Putamen (tissue), 1 donor: ENCODE results near the gene PTPRG.
A peak's percentile ranks its signal among the peaks of the same experiment; 100 is the strongest.

Source experiments
- DNase-seq: peaks from one replicate; pipeline ENCODE4 v3.0.0-alpha.2; 2016; ENCODE audit warnings: low spot score

PTPRG gene

DNA sequence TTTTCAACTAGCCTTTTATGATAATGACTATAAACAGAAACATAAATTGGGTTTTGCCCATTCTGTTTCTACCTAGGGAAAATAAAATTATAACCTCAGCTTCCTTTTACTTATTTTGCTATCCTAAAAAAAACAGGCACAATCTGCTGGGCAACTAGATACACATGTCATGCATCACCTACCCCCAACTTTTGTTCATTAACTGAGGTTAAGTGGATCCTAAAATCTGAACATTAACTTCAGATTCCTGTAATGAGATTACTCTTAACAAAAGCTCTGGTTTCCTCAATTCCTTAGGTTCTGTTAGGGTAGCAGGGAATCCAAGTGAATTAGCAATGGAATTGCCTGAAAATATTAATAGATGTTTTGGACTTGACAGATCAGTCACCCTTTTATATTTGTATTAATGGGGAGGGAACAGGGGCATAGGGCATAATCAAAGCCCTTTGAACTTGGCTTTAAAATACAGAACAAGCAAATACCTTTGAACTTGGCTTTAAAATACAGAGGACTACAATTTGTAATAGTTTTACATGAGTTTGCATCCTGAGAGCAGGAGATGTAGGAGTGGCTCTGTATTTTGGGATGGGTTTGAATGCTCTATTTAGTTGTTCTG lies 705.4 kb downstream of the PTPRG start:
- no peak for DNase-seq

DNA sequence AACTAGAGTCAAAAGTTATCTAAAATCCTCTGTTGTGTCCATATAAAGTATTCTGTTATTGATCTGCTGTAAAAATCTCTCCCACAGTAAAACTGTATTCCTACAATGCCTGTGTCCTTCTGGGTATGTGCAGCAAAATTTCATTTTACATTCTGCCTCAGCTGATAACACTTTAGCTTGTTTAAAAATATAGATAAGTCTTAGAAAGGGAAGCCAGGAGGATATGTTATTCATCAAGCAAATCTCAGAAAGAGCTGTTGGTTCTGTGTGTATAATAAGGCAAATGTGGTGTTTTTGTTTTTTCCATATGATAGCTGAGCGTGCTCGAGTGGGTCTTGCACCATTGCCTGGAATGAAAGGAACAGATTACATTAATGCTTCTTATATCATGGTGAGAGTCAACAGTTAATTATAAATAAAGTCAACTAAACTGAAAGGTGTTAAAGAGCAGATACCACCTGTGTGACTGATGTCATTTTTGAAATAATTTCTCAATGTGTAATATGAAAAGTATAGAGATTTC lies 715.3 kb downstream of the PTPRG start:
- no peak for DNase-seq

DNA sequence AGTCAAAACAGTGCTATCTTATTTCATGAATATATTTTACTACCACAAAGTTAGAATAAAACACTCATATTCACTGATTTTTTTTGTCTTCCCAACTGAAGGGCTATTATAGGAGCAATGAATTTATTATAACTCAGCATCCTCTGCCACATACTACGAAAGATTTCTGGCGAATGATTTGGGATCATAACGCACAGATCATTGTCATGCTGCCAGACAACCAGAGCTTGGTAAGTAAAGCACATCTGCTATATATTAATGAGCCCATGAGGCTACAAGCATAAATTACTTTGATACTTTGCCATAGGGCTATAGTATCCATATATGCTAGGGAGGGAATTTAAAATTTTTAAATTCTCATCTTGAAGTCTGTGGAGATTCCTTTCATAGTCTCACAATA lies 716.1 kb downstream of the PTPRG start:
- no peak for DNase-seq

DNA sequence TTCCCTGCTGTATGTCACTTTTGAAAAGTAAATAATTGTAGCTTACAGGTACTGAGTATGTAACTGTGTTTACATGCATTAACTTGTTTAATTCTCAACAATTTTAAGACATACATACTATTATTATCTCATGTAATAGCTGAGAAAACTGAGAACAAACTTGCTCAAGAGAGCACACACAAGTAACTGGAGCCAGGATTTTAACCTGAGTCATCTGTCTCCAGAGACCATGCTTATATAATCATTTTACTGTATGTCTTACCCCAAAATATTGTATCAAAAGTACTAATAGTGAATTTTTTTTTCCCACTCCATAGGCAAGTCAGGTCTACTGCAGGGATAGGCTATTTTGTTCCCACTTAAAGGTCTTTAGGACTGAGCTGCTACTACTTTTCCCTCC lies 716.6 kb downstream of the PTPRG start:
- no peak for DNase-seq

DNA sequence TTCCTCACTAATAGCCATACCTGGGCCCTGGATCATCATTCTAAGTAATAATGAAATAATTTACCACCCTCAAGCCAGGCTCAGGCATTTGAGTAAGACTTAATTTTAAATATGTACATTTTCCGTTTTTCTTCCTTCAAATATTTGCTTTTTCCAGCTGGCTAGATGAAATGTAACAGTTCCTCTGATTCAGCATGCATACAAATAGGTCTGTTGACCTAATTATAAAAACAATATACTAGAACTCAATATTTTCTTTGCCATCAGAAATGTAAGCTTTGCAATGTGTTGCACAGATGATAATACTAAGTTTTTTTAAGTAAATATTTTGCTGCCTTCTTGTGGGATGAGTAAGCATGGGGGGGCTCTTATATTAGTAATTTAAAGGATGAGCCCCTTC lies 720.4 kb downstream of the PTPRG start:
- DNase-seq = no peak

DNA sequence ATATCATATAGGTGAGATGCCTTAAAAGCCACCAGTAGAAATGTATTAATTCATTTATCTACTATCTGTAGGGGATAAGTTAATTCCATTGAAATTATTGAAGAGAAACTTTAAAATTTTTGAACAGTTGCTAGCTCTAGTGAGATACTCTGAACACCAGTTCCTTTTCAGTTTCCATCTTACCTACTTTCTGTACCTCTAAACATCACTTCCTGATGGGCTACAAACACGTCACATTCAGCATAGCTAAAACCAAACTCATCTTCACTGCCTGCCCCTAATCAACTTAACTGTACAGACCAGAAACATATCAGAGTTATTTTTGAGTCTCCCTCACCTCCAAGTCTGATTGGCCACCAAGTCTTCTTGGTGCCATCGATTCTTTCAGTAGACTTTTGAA lies 723.1 kb downstream of the PTPRG start:
- DNase-seq = no peak

DNA sequence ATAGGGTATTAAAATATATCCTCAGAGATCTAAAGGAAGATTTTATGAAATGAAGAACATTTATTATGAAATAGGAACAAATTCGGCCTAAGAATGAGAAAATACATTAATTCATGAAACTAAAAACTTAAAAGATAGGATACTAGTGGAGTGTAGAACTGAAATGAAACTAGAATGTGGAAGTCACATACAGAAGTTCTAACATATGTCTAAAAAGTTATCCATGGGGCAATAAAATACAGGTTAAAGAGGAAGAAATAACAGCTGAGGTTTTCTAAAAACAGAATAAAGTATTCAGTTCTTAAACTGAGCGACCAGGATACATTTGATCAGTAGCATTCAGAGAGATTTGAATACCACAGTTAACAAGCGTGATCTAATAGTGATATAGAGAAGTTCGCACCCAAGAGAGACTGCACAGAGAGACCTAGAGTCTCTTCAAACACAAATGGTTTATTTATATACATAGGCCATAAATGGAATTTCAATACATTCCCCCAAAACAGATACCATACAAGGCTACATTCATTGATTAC lies 726.1 kb downstream of the PTPRG start:
- DNase-seq = no peak

DNA sequence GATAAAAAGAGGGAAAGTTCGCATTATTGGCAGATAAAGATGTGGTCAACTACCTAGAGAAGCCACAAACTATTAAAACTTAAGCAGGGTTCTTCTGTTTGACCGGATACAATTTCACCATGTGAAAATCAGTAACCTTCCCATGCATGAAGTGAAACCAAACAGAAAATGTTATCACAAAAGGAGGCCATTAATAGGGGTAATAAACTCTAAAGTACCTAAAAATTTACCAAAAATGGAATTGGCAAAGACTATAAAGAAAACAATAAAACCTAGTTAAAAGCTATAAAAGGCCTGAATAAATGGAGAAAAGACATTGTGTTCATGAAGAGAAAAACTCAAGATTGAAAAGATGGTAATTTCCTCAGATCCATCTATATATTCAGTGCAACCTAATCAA lies 728.6 kb downstream of the PTPRG start:
- no peak for DNase-seq

DNA sequence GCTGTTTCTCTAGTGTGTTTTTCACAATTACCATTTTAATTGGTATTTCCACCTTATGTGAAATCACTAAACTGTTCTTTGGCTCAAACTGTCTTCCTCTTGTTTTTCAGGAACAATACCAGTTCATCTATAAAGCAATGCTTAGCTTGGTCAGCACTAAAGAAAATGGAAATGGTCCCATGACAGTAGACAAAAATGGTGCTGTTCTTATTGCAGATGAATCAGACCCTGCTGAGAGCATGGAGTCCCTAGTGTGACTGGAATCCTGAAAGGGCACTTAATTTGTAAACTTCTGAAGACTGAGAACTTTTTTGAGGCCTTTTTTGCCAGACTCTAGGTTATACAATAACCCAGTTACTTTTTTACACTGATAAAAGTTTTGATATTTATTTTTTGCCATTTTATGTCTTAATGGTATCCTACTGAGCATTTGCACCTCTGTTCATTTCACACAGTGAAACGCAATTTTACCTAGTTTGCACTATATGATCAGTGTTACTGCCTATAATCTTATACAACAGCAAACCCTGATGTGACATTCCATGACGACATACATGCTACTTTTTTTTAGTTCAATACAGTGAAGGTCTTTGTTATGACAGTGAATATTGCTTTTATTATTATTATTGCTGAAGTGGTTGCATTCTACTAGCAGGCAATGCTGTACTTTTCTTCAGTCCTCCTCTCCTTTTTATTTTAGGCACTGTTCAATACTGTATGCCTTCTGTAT lies 731.8 kb downstream of the PTPRG start:
- DNase-seq = no peak

DNA sequence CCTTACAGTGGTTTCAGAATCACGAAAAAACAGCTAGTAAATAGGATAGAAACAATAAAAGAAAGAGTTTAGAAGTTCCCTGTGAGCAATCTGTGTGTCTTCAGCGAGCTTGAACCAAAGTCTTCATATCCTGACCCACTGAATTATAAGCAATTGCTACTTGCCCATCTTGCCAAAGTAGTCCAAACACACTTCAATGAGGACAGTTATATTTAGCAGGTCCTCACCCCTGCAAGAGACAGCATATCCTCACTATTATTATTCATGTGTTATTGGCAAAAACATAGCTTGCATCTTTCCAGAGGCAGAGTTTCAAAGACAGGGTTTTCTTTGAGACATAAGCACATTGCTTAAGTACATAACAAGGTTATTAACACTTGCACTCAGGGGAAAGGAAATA lies 734.2 kb downstream of the PTPRG start:
- no peak for DNase-seq

DNA sequence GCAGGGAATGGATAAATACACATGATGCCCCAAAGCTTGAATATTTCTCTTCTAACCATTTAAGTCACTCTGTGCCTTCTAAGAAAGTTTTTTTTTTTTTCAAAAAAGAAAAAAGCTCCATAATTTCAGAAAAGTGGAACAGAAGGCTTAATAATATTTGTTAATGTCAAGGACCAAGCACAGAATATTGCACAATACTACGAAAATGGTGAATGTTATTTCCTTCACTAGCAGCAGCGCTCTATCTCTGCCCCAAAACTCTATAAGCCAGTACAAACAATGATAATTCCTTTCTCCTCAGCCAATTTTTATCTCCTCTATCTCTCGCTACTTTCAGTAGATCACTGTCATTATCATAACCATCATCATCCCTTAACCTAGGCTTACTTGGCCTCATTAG lies 739.2 kb downstream of the PTPRG start:
- DNase-seq = no peak

DNA sequence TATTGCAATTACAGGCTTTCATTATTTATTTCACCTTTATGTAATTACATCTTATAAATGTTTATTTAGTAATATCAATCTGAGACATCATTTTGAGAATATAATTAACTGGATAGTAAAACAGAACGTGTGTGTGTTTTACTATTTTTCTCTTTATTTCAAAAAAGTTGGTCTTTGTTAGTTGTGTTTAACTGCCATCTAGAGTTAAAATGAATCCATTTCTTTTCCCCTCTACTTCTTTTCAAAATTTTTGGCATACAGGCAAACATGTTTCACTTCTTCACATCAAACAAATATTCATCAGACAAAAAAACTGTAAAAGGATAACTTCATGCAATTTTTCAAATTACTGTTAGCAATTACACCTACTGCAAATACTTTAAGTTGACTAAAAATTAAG lies 750.8 kb downstream of the PTPRG start:
- no peak for DNase-seq

DNA sequence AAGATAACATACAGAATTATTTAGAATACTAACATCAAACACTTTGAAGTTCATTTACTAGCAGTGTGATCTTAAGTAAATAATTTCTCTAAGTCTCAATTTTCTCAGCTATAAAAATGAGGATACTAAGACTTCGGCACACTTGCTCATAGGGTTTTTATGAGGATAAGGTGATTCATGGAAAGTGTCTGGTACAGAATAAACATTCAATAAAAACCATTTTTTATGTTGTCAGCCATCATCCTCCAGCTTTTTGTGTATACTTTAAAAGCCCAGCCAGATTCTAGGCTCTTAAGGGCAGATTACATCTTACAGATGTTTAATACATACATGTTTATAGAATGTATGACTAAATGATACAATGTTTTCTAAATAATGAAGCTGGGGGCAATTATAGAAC lies 755.2 kb downstream of the PTPRG start:
- DNase-seq = no peak

DNA sequence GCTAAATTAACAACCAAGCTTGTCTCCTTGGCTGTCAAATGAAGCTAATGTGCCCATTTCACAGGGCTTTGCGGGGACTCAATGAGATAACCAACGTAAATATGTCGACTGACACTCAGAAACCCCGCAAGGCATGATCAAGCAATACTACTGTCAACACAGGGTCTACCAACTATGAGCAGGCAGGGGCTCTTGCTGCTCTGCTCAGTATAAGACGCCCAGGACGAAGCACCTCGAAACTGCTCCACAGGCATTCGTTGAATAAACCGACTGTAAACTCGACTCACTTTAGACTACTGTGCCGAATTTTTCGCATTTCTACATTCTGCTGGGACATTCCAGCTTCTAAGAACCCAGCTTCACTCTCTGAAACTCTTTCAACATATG lies 757.0 kb downstream of the PTPRG start:
- peak; percentile 3 for DNase-seq

DNA sequence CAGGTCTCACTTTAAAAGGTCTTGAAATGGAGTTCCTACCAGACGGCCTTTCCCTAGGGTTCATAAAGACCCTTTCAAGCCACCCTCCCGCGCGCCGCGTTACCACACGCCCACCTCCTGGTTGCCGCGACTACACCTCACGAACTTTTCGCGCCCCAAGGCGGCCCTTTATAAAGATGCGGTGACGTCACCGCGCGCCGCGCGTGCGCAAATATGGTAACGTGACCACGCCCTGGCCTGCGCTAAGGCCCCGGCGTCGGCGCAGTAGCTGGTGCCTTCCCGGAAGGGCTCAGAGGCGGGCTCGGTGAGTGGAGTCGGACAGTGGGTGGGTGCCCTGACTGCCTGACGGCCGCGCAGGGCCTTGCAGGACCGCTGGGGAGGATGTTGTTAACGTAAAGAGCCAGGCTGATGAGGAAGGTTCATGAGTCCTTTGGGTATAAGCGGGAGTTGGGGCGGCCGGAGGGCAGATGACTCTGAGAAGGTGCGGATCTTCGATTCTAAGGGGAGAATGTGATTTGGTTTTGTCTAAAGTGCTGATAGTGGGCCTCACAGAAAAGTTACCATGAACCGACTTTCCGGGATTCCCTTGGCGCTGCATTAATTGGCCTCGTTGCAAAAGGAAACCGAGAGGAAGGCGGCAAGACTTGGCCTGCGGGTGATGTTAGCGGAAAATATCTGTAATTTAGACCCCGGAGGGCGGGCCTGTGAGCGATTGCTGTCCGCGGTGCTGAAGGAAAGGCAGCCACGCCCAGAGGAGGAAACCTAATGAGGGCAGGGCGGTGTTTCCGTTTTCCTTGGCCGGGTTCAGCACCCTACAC lies 757.6 kb downstream of the PTPRG start:
- DNase-seq = peak; percentile 82

DNA sequence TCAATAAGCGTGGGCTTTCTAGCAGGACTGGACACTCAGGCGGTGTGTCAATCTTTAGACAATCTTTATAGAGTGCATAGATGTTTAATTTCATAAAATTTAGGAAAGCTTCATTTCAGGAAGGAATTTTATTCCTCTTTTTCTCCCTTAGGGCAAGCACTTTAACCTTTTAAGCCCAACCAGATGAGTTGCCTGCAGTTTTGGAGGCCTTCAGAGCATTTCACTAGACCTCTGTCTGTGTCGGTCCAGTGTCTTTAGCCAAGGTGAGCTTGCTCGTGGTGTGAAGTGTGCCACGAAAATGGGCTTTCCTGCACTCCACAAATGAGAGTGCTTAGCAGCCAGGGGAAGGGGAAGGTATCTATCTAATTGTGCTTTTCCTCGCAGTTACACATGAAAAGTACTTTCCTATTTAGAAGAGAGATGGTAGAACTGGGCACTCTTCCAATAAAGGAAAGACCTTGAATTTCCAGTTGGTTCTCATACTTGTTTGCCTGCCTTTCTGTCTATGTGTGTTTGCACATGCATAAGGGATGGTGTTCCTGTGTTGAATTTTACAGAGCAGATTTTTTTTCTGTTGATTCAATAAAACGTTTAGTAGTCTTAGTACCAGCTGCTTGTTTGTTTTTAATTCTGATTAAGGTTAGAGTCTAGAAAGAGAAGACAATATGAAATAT lies 758.3 kb downstream of the PTPRG start:
- DNase-seq = no peak

DNA sequence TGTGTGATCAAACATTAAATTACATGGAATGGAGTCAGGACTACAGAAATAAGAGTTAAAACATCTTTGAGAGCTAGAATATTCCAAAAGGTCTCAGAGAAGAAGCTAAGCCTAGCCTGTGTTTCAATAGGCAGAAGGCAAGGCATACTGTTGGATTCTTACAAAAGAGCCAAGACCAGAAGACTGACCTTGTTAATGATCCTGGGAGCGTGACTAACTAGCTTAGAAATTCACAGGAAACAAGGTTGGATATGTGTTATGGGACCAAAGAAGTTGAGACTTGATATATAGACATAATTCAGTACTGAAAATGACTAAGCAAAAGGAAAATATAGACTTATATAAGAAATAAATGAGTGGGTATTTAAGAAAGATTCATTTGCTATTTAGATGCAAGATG lies 761.9 kb downstream of the PTPRG start:
- no peak for DNase-seq

DNA sequence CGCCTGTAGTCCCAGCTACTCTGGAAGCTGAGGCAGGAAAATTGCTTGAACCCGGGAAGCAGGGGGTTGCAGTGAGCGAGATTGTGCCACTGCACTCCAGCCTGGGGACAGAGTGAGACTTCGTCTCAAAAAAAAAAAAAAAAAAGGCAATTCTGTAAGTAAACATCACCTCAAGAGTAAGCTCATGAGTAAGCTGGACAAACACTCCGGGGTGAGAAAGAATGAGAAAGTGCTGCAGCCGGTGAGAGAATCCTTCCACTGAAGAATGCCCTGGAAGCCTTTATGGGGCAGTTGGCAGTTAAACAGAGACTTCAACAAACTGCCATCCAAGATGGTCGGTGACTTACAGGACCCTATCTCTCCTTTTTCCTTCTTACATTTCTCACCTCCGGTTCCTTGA lies 764.5 kb downstream of the PTPRG start:
- DNase-seq = no peak

DNA sequence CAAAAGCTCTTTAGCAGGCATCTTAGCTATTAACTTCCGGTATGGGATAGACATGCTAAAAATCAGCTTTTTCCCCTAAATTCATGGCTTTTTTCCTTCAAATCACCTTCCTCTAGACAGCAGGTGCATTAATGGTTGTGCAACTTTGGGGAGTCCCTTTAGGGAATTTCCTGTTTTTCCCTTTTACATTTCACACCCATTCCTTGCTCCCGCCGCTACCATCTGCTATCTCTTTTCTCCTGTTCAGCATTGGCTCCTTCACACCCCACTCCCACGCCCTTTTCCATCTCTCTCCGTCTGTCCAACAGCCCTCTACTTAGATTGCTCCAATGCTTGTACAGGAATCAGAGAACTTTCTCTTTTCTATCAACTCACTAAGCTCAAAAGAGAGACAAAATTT lies 768.6 kb downstream of the PTPRG start:
- DNase-seq = no peak

DNA sequence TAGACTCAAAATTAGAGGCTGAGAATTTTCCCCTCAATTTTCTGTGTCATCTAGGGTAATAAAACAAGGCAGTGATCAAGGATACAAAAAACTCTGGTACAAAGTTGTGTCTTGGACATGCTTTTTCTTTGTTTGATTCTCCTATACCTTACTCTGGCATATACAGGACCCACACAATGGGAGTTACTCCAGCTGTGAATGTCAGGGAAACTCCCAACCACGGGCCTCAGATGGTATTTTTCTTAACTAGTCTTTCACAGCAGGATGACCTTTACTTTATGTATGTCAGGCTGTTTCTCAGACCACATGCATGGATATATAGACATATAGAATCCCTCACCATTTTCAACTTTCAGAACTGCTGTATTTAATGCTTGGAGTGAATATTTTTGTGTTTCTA lies 770.6 kb downstream of the PTPRG start:
- DNase-seq = no peak

DNA sequence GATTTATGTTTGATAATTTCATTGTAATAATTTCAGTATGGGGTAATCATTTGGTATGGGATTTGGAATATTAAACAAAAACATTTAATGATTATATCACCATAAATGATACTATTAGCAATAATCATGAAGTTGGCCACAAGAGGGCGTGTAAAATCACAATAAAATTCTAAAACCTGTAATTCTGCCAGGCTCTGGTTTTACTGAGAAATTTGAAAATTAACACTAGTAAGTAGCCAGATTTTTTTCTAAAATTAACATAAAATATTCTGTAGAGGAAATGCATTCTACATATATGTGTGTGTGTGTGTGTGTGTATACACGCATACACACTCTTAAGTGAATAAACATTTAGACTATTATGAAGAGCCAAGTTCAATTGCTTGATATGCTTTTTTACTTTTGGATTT lies 771.5 kb downstream of the PTPRG start:
- peak; percentile 20 for DNase-seq

DNA sequence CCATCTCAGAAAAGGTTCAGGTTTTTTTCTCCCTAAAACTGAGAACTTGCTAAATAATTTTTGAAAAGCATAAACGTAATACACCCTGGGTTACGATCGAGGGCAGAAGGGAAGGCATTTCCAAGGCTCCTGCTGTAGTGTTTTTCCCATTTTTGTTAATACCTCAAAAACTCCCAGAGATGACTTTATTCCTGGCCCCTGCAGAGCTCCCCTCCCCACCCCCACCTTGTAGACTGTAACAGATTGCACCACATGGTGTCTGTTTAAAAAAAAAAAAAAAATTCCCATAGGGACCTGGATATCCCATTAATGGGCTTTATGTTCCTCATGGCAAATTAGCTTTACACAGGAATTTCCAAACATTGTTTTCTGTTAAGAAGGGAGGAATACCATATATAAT lies 773.8 kb downstream of the PTPRG start:
- DNase-seq = no peak
